Stimulated activated CD4-positive, alpha-beta T cell treated with anti-CD3 and anti-CD28 coated beads, Interleukin-4, amount 100 ng/mL, for 4 hours (primary cell): ENCODE data around the gene ROPN1L.

Experiments used
- DNase-seq, 2 experiments: peaks; one replicate each; pipeline ENCODE4 v3.0.0-alpha.2; 2020

Gene ROPN1L

DNA sequence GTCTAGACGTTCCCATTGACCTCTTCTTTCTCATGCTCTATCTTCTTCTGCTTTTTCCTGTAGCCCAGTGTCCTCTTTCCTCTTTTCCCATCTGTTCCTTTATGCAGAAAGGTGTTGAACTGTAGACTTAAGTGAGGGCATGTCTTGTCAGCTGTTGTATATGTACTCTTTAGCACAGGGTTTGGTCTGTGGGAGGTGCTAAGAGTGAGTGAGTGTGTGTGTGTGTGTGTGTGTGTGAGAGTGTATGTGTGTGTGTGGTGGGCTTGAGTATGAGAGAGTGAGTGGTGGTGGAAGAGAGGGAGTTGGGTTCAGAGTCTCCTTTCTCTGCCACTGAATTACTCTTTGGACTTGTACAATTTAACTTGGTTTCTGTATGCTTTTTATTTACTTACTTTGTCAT is 10.3 kb upstream of the ROPN1L start:
- DNase-seq = no peak

DNA sequence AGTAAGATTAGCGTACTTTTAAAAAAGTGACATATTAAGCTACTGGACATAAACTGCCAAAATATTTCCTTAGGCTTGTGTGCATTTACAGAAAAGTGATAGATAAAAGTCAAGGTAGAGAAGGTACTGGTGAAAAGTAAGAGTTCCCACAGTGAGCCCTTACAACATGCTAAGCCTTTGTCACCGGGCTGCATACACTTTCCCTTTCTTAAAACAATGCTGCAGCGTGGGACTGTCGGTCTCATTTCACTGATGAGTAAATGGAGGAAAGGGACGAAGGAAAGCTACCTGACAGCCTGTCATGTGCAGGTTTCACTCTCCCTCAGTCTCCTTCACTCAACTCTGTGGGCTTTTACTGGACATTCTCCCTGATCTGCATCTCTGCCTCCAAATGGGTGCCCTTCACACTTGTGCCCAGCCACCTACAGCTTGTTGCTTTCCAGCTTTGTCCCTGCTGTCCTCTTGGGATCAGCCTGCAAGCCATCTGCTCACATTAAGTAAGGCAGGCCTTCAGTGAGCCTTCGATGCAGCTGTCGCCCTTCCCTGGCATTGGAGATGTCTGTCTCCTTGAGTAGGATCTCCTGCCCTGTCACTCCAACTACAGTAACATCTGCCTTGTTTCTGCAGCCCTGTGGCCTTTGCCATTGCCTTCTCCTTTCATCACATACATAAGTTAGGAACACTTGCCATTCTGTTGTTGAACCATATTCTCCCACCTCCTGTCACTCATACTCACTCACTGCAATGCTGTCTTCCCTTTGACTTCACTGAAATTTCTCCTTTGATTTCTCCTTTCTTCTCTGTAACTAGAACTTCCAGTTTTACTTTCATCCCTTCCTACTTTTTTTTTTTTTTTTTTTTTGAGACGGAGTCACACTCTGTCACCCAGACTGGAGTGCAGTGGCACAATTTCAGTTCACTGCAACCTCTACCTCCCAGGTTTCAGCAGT is 9.3 kb upstream of the ROPN1L start:
- DNase-seq = no peak

DNA sequence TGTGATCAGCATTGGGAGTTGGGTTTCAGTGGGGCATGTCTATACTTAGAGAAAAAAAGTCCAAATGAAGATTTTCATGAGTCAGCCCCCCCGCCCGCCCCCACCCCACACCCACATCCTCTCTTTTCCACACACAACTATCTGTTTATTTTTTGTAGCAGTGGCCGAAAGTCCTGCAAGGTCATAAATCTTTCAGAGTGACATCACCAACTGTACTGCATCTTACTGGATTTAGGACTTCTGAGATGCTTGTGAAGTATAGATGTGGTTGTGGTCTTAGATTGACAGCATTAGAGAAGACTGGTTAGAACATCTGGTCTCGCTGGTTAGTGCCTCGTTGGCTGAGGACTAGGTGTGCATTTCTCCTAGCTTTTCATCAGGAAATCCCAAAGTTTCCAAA is 7.3 kb upstream of the ROPN1L start:
- DNase-seq = no peak

DNA sequence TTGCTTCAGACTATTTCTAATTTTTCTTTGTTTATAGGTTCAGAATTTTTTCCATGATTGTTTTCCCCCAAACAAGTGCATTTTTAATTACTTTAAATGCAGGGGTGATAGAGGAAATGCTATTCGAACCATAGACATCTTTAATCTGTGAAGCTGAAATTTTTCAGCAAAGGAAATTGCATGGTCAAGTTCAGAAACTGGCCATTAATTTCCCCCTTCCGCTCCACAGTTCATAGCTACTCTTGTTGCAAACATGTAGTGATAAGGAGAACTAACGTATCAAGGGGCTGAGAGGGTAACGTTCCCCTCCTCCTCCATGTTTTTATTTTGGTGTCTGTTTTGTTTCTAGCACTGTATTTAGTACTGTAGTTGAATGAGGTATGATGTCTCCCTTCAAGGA is 3.4 kb upstream of the ROPN1L start:
- no peak for DNase-seq

DNA sequence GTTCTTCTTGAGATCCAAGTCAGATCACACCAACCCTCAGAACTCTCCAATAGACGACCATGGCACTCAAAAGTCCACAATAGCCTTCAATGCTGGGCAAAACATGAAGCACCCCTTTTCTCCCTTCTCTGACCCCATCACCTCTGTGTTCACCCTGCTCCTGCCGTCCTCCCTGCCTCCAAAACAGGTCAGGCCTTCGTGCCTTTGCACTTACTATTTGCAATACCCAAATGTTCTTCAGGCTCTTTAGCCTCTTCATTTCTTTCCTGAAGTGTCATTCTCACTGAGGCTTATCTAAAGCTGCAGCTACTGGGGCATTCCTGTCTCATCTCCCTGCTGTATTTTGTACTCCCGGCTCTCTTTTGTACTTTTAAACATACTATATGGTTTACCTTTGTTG is 2.0 kb upstream of the ROPN1L start:
- DNase-seq = no peak

DNA sequence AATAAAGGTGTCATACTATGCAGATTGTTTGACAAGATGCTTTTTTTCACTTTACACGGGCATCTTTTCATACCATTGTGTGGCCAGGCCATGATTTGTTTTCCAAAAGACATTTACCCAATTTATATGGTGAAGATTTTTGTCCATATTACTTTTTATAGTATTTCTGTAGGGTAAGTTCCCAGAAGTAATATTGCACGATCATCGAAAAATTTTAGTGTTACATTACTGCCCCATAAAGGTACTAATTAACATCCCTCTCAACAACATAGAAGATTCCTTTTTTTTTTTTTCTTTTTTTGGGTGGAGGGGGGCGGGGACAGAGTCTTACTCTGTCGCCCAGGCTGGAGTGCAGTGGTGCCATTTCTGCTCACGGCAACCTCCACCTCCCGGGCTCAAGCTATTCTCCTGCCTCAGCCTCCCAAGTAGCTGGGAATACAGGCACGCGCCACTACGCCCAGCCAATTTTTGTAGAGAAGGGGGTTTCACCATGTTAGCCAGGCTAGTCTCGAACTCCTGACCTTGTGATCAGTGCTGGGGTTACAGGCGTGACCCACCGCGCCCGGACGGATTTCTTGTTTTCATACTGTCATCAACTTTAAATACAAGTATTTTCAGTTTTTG is 1.2 kb upstream of the ROPN1L start:
- no peak for DNase-seq

DNA sequence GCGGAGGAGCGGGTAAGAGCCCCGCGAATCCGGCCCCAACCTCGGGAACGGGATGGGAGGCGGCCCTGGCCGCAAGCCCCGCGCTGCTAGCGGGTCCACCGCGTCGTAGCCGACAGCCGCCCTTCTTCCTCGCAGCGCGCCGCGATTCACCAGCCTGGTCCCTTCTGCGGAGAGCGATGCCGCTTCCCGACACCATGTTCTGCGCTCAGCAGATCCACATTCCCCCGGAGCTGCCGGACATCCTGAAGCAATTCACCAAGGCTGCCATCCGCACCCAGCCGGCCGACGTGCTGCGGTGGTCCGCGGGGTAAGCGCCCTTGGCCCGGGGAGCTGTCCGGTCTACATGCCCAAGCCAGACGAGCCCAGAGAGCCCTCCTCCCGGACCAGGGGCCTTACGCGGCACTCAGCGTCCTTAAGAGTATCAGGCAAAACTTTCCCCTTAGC is 335 bp downstream of the ROPN1L start:
- DNase-seq = no peak

DNA sequence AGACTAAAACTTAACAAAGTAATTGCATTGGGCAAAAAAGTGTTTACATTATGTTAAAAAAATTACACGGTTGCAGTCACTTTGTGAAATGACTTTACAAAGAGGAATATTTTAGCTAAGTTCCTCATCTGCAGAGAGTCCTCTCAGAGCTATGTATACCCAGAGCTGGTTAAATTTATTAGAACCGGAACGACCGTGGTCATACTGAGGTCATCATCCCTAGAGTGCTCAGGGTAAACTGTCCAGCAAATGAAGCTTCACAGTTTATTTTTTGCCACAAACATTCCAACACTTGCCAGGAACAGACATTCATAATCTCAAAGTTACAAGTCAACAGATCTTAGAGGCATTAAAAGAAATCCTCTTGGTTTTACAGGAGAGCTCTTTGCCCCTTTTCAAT is 897 bp downstream of the ROPN1L start:
- DNase-seq = no peak

DNA sequence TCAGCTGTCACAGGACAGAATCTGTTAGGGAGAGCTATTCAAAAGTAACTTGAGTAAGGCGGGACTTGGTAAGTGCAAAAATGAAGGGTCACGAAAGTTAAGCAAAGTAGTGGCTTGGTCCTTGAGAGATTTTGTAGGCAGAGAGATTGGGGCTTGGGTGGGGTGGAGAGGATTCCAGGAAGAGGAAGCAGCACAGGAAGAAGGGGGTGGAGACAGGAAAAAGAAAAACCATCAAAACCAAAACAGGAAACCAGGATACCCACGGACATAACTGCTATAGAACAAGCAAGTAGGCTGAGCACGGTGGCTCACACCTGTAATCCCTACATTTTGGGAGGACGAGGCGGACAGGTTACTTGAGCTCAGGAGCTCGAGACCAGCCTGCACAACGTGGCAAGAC is 3.7 kb downstream of the ROPN1L start:
- no peak for DNase-seq

DNA sequence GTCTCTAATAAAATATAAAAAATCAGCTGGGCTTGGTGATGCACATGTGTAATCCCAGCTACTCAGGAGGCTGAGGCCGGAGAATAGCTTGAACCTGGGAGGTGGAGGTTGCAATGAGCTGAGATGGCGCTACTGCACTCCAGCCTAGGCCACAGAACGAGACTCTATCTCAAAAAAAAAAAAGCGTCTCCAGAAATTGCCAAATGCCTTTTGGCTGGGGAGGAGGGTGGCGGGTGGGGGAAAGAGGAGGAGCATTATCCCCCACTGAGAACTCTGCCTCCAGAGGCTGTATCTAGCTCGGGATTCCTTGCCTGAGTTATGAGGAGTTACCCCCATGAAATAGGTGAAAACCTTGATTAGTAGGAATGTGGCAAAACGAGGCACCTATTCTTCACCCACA is 4.8 kb downstream of the ROPN1L start:
- DNase-seq = no peak

DNA sequence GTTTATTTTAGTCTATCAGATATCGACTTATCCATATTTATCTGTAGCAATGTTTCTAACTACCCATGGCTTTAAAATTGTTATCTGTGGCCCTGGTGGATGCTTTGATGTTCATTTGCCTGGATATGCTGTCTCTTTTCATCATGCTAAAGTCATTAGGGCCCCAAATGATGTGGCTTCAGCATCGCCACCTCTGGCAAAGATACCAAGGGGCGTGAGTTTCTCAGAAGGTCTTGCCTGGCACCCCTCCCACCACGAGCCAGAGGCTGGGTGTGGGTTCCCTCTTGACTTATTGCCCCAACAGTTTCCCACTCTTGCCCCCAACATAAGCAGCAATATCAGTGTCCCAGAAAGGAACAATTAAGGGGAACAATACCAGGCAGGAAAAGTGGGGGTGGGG is 5.4 kb downstream of the ROPN1L start:
- no peak for DNase-seq

DNA sequence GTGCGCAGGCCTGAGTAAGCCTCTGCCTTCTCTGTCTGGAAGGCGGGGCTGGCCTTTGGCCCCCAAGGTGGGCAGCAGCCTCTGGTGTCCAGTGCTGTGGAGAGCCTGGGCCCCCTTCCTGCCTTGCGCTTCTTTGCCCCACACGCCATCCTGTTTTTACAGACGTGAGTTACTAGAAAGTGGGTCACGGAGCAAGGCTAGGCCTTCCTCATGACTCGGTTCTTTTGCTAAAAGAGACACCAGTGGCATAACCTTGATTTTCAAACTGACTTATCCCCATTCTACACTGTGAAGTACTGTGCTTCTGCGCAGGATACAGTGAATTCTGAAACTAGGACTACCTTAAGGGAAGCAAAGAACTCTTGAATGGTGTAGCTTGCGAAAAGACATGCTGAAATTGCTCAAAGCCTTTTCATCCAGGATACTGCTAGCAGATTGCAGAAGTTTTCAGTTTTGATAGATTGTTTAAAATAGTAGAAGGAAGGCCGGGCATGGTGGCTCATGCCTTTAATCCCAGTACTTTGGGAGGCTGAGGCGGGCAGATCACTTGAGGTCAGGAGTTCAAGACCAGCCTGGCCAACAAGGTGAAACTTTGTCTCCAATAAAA is 7.2 kb downstream of the ROPN1L start:
- no peak for DNase-seq

DNA sequence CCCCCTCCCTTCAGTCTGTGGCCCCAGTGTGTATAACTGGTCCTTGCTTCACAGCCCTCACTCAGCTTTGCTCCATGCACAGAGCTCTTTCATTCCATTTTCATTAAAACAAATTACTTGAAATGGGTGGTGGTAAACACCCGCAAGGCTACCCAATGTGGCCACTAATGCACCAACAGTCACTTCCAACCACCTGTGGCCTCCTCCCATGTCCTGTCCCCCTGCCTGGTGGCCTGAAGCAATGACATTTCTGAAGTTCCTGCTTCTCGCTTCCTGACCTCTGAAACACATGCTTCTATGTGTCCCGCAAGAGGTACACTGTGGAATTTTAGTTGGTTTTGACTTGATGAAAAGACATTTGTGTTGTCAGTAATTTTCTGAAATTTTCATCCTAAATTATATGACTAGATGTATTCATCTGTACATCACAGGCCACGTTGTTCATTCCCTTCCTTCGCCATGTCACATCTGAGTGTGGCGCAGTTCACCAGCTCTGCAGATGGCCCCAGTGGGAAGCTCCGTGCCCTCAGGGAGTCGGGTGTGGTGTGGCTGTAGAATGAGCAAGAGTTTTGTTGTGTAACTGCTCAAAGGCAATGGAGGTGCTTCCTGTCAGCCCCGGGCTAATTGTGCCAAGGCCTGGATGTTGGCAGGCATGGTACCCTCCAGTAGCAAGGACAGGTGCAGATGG is 9.6 kb downstream of the ROPN1L start:
- DNase-seq = no peak

DNA sequence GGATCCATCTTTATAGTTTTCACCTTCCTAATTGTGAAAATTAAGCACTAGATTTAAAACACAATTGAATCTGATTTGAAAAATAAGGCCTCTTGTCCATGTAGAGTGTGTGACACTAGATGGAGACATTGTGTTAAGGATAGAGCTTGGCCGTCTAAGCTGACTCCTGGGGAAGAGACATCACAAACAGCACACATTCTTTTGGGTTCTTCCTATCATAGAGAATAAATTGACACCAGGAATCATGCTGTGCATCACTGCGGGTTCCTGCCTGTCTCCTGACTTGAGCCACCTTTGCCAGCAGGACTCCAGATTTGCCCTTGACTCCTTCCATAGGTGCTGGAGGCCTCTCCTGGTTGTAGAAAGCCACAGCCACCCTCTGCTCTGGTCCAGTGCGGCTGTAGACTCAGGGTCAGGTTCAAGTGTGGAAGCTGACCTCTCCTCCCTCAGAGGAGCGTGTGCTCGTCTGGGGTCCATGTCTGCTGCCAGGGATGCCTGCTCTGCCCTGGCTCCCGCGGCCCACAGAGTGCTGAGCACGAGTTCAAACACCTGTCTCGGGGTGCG is 11.2 kb downstream of the ROPN1L start:
- DNase-seq = no peak

DNA sequence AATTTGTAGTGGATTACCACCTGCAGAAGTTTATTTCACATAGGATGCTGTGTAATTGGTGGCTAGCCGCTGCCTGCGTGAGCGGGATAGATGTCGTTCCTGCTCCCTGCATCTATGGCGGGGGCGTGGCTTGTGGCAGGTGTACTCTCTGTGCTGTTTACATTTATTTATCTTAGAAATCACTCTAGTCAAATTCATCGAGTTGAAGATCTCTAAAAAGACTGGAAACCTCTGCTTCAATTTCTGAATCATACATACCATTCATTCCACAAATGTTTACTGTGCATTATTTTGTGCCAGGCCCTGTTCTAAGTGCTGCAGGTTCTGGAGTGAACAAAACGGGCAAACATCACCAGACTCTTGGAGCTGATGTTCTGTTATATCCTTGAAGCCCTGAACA is 11.9 kb downstream of the ROPN1L start:
- DNase-seq = no peak

DNA sequence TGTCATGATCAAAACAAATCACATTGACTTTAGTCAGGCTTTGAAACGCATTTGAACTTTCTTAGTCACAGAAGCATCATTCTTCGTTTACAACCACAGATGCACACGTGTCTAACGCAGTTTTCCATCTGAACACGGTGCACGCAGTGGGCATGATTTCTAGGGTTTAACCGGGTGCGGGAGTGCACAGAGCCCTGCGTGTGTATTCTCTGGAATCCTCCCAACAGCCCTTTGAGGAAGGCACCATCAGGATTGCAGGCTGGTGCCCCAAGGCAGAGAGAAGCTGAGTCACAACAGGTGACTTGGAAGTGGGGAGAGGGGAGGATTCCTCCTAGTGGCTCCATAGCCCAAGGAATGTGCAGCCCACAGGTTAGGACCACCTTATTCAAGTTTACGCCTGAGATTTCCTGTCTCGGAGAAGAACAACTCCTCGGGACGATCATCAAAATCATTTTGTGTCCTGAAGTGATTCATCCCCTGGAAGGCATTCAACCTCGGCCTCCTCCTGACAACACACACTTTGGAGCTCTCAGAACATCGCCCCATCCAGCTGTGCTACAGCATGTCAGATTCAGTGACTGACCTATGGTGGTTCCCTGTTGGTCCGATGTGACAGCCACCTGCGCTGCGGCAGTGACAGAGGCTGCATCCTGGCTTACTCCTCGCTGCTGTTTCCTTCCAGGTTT is 13.1 kb downstream of the ROPN1L start:
- no peak for DNase-seq

DNA sequence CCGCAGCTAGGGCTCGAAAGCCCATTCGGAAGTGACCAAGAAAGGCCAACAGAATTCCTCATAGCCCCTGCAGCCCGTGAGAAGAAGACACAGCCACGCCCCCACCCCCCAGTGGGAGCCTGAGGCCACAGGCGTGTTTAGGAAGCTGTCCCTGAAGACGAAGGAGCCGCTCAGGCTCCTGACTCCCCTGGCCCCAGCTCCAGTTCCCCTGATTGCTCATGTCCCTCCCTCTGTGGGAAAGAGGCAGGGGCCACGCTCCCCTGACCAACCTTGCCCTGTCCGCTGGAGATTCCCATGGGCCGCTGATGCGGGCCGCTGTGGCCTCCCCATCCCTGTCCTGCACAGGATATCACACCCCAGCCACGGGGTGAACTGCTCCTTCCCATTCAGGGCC is 13.6 kb downstream of the ROPN1L start:
- DNase-seq = no peak

DNA sequence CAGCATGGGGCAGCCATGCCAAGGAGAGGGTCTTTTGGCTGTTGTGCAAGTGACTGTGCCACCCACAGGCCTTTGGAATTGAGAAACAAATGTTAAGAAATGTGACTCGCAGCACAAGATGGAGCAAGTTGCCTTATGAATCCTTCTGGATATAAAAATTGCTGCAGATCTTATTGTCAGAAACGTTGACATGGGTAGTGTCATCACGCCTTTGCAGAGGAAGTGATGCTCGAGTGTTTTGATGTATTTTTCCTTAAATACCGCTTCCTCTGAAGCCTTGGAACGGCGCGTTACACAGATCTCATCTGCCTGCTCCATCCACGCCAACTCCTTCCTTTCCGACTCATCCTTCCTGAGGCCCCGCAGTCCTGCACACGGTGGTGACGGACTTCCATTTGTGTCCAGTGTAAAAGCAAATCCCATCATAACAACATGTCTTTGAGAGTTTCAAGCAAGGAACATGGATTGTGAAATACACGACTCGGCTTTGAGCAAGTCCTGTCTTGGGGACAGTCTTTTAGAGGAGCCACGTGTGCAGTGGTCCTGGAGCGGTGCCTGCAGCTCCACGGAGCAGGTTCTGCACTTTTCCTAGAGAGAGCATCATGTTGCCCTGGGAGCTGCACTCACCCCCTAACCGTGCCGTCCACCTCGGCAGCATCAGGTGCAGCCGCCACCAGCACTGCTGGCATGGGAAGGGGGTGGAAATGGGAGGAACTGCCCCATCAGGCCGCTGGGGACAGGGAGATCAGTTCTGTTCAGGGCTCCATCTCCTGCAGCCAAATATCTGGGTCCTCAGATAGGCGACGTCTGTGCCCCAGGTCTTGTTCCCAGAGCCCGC is 15.1 kb downstream of the ROPN1L start:
- no peak for DNase-seq

DNA sequence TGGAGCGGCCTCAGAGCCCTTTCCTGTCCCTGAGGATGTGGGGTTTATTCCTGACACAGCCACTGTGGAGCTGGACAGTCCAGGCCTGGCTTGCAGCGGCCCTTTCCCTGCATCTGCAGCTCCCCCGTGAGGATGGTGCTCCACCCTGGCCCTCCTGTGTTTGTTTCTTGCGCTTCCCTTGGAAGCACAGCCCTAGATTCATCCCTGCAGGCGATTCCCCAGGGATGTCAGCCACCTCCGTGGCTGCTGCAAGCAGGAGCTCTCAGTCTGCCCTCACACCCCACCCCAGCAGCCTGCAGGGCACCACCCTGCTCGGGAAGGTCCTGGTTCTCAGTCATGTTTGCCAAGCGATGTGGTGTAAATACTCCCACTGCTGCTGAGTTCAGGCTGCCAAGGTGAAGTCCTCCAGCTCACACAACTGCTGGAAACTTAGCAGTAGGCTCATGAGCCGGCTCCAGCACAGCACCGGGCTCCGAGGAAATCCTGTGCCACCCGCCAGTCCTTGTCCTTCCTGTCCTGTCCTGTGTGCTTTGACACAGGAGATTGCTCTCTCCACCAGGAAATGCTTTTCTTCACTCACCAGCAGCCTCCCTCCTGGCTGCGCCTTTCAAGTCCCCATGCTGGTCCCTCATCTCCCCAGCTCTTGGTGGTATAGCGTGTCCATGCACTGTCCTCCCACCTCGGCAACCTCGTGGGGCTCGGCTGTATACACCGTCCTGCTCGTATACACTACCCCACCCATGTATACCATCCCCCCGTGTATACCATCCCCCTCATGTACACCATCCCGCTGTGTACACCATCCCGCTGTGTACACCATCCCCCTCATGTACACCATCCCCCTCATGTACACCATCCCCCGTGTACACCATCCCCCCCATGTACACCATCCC is 16.2 kb downstream of the ROPN1L start:
- no peak for DNase-seq
